A673 (cell line): Measurements from ENCODE around the gene TTC19. TPM values are rescaled to one million over a fixed set of nuclear protein-coding genes. Genes with fewer than 3 reads are reported as not detected.

Experiments
- BruUV-seq: library from RNA; stranded (reverse); fragments of 400-500 nt; replicated peaks from 2 replicates; lab custom pipeline; 2021; lab: Mats Ljungman, UMichigan
- CTCF ChIA-PET: fragments of 300-600 bp; sonication (Branson Sonifier 250); formaldehyde crosslinking; loops from one replicate; lab custom pipeline; 2022; ENCODE audit warnings: antibody characterized with exemption; lab: Charles Lee
- POLR2A ChIA-PET: fragments of 300-600 bp; sonication (Branson Sonifier 250); formaldehyde crosslinking; loops from one replicate; lab custom pipeline; 2022; ENCODE audit warnings: antibody characterized with exemption; ENCODE audit not compliant: low non-redundant PET; lab: Charles Lee
- DNase-seq: peaks from one replicate; pipeline ENCODE4 v3.0.0-alpha.2; 2015; ENCODE audit warnings: low spot score
- H3K27ac ChIP-seq: fragments of 200-600 bp; sonication (generic); 2 replicates; pipeline ENCODE4 v1.5.1; 2016; ENCODE audit warnings: mixed run types, low read depth, mild to moderate bottlenecking, mixed read lengths, antibody characterized with exemption, low read length; ENCODE audit not compliant: poor library complexity, severe bottlenecking
- H3K27me3 ChIP-seq: fragments of 200-600 bp; sonication (generic); replicated peaks from 2 replicates; pipeline ENCODE4 v1.6.1; 2017; ENCODE audit warnings: mixed run types, low read depth, mild to moderate bottlenecking, mixed read lengths, antibody characterized with exemption, low read length; ENCODE audit not compliant: insufficient read depth, poor library complexity
- H3K36me3 ChIP-seq: fragments of 200-600 bp; sonication (generic); 2 replicates; pipeline ENCODE4 v1.6.1; 2016; ENCODE audit warnings: mixed run types, mild to moderate bottlenecking, mixed read lengths, antibody characterized with exemption, low read length; ENCODE audit not compliant: insufficient read depth, poor library complexity, severe bottlenecking
- H3K4me1 ChIP-seq: fragments of 200-600 bp; sonication (generic); 2 replicates; pipeline ENCODE4 v1.6.1; 2017; ENCODE audit warnings: mixed run types, mild to moderate bottlenecking, mixed read lengths, antibody characterized with exemption, low read length; ENCODE audit not compliant: insufficient read depth, poor library complexity, severe bottlenecking
- H3K4me3 ChIP-seq: fragments of 200-600 bp; sonication (generic); 2 replicates; pipeline ENCODE4 v1.5.1; 2016; ENCODE audit warnings: low read depth, mixed run types, mild to moderate bottlenecking, mixed read lengths, low read length; ENCODE audit not compliant: poor library complexity, severe bottlenecking
- H3K9me3 ChIP-seq: fragments of 200-600 bp; sonication (generic); 2 replicates; pipeline ENCODE4 v1.6.1; 2016; ENCODE audit warnings: mixed run types, low read depth, mild to moderate bottlenecking, mixed read lengths, antibody characterized with exemption, low read length; ENCODE audit not compliant: poor library complexity, severe bottlenecking
- EZH2 ChIP-seq: fragments of 200-600 bp; sonication (generic); IDR thresholded peaks from 2 replicates; pipeline ENCODE4 v1.6.1; 2017; ENCODE audit warnings: borderline replicate concordance, low read depth, mild to moderate bottlenecking, mixed read lengths, antibody characterized with exemption, low read length; ENCODE audit not compliant: poor library complexity, severe bottlenecking
- intact Hi-C: fragments of 100-400 bp; cut with micrococcal nuclease; formaldehyde crosslinking; loops from one replicate; pipeline ENCODE4 v1.10.0; 2022; ENCODE audit not compliant: unreplicated experiment
- total RNA-seq: library from RNA; stranded (reverse); gene quantifications from 2 replicates; pipeline ENCODE4 v1.2.3, GENCODE V29; 2021
- TF ChIP-seq, protein P1 (sequence below): fragments of 300-800, 200-600 bp; sonication (generic); conservative IDR thresholded peaks from 2 replicates; pipeline ENCODE4 v1.5.1; 2017; ENCODE audit warnings: low read depth, mild to moderate bottlenecking, antibody characterized with exemption, low read length, moderate library complexity, mixed read lengths

TTC19 gene
- total RNA-seq, 1 experiment from 2014 or later: 44.5 TPM

DNA sequence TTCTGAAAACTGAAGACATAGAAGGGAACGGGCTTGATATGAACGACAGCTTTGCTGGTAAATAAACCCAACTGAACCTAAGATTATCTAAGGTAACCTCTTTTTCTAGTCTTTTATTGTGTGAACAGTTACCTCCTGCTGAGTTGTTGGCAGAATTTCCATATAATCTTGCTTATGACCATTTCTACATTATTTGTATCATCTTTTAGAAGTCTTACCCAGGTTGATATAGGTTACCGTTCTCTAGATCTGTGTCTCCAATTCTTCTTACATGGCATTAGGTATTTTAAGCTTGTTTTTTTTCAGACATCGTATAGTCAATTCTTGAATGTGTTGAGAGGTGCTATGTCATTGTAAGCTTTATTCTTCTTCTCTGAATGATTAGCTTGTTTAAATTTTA lies 24.3 kb downstream of the TTC19 start:
- ChIA-PET CTCF (no interaction called here), POLR2A (no interaction called here)
- no peaks in the 10 kb centered on the region for H3K27me3 ChIP-seq
- no peaks in the 10 kb centered on the region for H3K4me1 ChIP-seq
- intact Hi-C loops: no loop called here
- BruUV-seq: no TSS peak
- no peak overlapping the region for H3K4me3 ChIP-seq
- H3K27ac ChIP-seq: no peak overlapping the region
- H3K36me3 ChIP-seq: peaks cover 58% of the 10 kb centered on the region
- TF ChIP-seq, protein P1, sequence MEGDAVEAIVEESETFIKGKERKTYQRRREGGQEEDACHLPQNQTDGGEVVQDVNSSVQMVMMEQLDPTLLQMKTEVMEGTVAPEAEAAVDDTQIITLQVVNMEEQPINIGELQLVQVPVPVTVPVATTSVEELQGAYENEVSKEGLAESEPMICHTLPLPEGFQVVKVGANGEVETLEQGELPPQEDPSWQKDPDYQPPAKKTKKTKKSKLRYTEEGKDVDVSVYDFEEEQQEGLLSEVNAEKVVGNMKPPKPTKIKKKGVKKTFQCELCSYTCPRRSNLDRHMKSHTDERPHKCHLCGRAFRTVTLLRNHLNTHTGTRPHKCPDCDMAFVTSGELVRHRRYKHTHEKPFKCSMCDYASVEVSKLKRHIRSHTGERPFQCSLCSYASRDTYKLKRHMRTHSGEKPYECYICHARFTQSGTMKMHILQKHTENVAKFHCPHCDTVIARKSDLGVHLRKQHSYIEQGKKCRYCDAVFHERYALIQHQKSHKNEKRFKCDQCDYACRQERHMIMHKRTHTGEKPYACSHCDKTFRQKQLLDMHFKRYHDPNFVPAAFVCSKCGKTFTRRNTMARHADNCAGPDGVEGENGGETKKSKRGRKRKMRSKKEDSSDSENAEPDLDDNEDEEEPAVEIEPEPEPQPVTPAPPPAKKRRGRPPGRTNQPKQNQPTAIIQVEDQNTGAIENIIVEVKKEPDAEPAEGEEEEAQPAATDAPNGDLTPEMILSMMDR: no peak
- no peak for TF ChIP-seq EZH2
- no peaks in the 10 kb centered on the region for H3K9me3 ChIP-seq
- DNase-seq: no peak

DNA sequence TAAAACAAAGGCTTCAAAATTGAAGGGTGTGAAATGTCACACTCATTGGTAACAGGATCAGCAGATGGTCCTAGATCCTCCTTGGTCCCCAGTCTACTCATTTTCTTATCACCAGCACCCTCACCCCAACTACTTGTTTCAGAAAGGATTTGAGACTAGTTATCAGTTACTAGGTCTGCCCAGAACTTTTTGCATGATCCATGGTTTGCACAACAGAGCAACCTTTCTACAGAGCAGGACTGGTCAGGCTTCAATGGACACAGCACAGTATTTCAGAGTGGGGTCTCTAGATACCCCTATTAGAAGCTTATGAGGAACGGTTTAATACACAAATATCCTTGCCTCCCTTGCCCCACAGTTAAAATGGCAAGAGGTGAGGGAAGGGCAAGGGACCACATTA lies 25.6 kb downstream of the TTC19 start:
- Histone ChIP-seq H3K27ac (no peak overlapping the region), H3K9me3 (no peaks in the 10 kb centered on the region), H3K4me3 (no peak overlapping the region), H3K27me3 (no peaks in the 10 kb centered on the region), H3K36me3 (peaks cover 69% of the 10 kb centered on the region), H3K4me1 (no peaks in the 10 kb centered on the region)
- intact Hi-C loops: no loop called here
- CTCF ChIA-PET: no interaction called here
- DNase-seq: no peak
- POLR2A ChIA-PET: no interaction called here
- TF ChIP-seq EZH2: no peak
- TF ChIP-seq, protein P1: no peak
- BruUV-seq: no TSS peak

DNA sequence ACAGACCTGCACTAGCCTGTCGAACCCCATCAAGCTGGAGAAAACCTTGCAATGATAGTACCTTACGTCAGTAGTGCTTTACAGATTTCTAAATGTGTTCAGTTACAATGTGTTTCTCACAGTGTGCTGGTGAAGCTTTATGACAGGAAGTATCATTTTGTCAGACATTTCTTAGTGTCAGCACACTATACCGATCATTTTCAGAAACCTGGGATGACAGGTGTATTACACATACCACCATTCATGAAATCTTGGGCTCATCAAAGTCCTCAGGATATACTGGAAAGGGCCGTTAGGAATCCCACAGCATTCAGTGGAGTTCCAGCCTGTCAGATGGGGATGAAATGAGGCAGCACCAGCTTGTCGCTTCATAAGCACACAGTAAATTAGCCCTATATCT lies 27.3 kb downstream of the TTC19 start:
- H3K27me3 ChIP-seq: no peaks in the 10 kb centered on the region
- CTCF ChIA-PET: interaction anchor here (0.5 kb wide), 1 partner anchor 82 kb away, joined by 3 read pairs; no protein-coding TSS in a partner anchor
- TF ChIP-seq, protein P1: no peak
- TF ChIP-seq EZH2: no peak
- POLR2A ChIA-PET: no interaction called here
- H3K4me3 ChIP-seq: no peak overlapping the region
- no TSS peak for BruUV-seq
- H3K36me3 ChIP-seq: peaks cover 80% of the 10 kb centered on the region
- DNase-seq: no peak
- no peaks in the 10 kb centered on the region for H3K4me1 ChIP-seq
- intact Hi-C loops: no loop called here
- H3K9me3 ChIP-seq: no peaks in the 10 kb centered on the region
- H3K27ac ChIP-seq: no peak overlapping the region
